ENCODE results near the gene ITPRID1. TPM values are rescaled to one million over a fixed set of nuclear protein-coding genes. Genes with fewer than 3 reads are reported as not detected.
A peak's percentile ranks its signal among the peaks of the same experiment; 100 is the strongest.

The ITPRID1 gene
- total RNA-seq, 2 experiments from 2014 or later: not detected

- Histone ChIP-seq H3K9me3 (ENCODE audit: control insufficient read depth in 1 of 2, insufficient read depth in 1 of 2, low read length in 2 of 2) (peaks cover 0 to 3% of the 10 kb centered on the region in 2 experiments), H3K27me3 (ENCODE audit: control insufficient read depth in 1 of 2, insufficient read depth in 2 of 2, low read length in 2 of 2) (no peaks in the 10 kb centered on the region), H3K4me1 (ENCODE audit: insufficient read depth, low read length) (no peaks in the 10 kb centered on the region), H3K4me3 (ENCODE audit: low read length) (no peak overlapping the region), H3K27ac (ENCODE audit: low read depth in 1 of 2, low read length in 2 of 2) (no peak overlapping the region), H3K36me3 (ENCODE audit: insufficient read depth, low read length) (no peaks in the 10 kb centered on the region)
- Mint-ChIP-seq H3K36me3 (ENCODE audit: low read depth) (no peaks in the 10 kb centered on the region), H3K27me3 (no peaks in the 10 kb centered on the region), H3K4me1 (ENCODE audit: low read depth) (no peaks in the 10 kb centered on the region), H3K4me3 (no peak overlapping the region), H3K9me3 (peaks cover 2% of the 10 kb centered on the region), H3K27ac (no peak overlapping the region)
- intact Hi-C loops (cut with DNase I, micrococcal nuclease): no loop called here
- no peak for ATAC-seq (ENCODE audit: poor library complexity)
- no peak for DNase-seq
- TF ChIP-seq CTCF (IDR thresholded peaks at IDR 0.05): no peak
- POLR2A ChIA-PET: no interaction called here
- CTCF ChIA-PET: no interaction called here
Measured at GRCh38 chr7:31487071-31487470, 26.8 kb upstream of the ITPRID1 start.

- Mint-ChIP-seq H3K27me3 (no peaks in the 10 kb centered on the region), H3K36me3 (ENCODE audit: low read depth) (no peaks in the 10 kb centered on the region), H3K27ac (no peak overlapping the region), H3K9me3 (peaks cover 2% of the 10 kb centered on the region), H3K4me3 (no peak overlapping the region), H3K4me1 (ENCODE audit: low read depth) (no peaks in the 10 kb centered on the region)
- Histone ChIP-seq H3K27ac (ENCODE audit: low read depth in 1 of 2, low read length in 2 of 2) (no peak overlapping the region), H3K9me3 (ENCODE audit: control insufficient read depth in 1 of 2, insufficient read depth in 1 of 2, low read length in 2 of 2) (peaks cover 0 to 3% of the 10 kb centered on the region in 2 experiments), H3K4me1 (ENCODE audit: insufficient read depth, low read length) (no peaks in the 10 kb centered on the region), H3K27me3 (ENCODE audit: control insufficient read depth in 1 of 2, insufficient read depth in 2 of 2, low read length in 2 of 2) (no peaks in the 10 kb centered on the region), H3K36me3 (ENCODE audit: insufficient read depth, low read length) (no peaks in the 10 kb centered on the region), H3K4me3 (ENCODE audit: low read length) (no peak overlapping the region)
- intact Hi-C loops (cut with DNase I, micrococcal nuclease): no loop called here
- ChIA-PET POLR2A (no interaction called here), CTCF (no interaction called here)
- no peak for TF ChIP-seq CTCF (IDR thresholded peaks at IDR 0.05)
- ATAC-seq (ENCODE audit: poor library complexity) (no peak), DNase-seq (no peak)
Measured at GRCh38 chr7:31487476-31487875, 26.4 kb upstream of the ITPRID1 start.

GRCh38 chr7:31488562-31489203, 25.2 kb upstream of the ITPRID1 start:
- no peaks in the 10 kb centered on the region for H3K36me3 ChIP-seq (ENCODE audit: insufficient read depth, low read length)
- no peak overlapping the region for H3K27ac ChIP-seq (ENCODE audit: low read depth in 1 of 2, low read length in 2 of 2)
- Mint-ChIP-seq H3K4me3 (no peak overlapping the region), H3K27me3 (no peaks in the 10 kb centered on the region), H3K4me1 (ENCODE audit: low read depth) (no peaks in the 10 kb centered on the region), H3K36me3 (ENCODE audit: low read depth) (no peaks in the 10 kb centered on the region), H3K9me3 (peaks cover 2% of the 10 kb centered on the region), H3K27ac (no peak overlapping the region)
- POLR2A ChIA-PET: no interaction called here
- H3K4me3 ChIP-seq (ENCODE audit: low read length): no peak overlapping the region
- ATAC-seq (ENCODE audit: poor library complexity): no peak
- no peak for TF ChIP-seq CTCF (IDR thresholded peaks at IDR 0.05)
- peak in 5 of 14 experiments; percentile 4 to 26 (median 6) for DNase-seq
- H3K27me3 ChIP-seq (ENCODE audit: control insufficient read depth in 1 of 2, insufficient read depth in 2 of 2, low read length in 2 of 2): no peaks in the 10 kb centered on the region
- no peaks in the 10 kb centered on the region for H3K4me1 ChIP-seq (ENCODE audit: insufficient read depth, low read length)
- intact Hi-C loops (cut with DNase I, micrococcal nuclease): no loop called here
- peaks cover 0 to 3% of the 10 kb centered on the region in 2 experiments for H3K9me3 ChIP-seq (ENCODE audit: control insufficient read depth in 1 of 2, insufficient read depth in 1 of 2, low read length in 2 of 2)
- CTCF ChIA-PET: no interaction called here

Measured in CD4-positive, alpha-beta T cell (primary cell).